NCI-H2196 treated with DMSO at 0.1 percent for 48 hours (cell line): ENCODE results near the gene SGTA.
"Not testable (repeated sequence)": the region's sequence is repeated elsewhere in the genome, so short reads cannot be mapped to it uniquely, and the experiment has no call there.

ENCODE experiments used
- DNase-seq: peaks from one replicate; lab custom pipeline; 2025; ENCODE audit not compliant: unreplicated experiment; lab: John Stamatoyannopoulos, UW

The SGTA gene

DNA sequence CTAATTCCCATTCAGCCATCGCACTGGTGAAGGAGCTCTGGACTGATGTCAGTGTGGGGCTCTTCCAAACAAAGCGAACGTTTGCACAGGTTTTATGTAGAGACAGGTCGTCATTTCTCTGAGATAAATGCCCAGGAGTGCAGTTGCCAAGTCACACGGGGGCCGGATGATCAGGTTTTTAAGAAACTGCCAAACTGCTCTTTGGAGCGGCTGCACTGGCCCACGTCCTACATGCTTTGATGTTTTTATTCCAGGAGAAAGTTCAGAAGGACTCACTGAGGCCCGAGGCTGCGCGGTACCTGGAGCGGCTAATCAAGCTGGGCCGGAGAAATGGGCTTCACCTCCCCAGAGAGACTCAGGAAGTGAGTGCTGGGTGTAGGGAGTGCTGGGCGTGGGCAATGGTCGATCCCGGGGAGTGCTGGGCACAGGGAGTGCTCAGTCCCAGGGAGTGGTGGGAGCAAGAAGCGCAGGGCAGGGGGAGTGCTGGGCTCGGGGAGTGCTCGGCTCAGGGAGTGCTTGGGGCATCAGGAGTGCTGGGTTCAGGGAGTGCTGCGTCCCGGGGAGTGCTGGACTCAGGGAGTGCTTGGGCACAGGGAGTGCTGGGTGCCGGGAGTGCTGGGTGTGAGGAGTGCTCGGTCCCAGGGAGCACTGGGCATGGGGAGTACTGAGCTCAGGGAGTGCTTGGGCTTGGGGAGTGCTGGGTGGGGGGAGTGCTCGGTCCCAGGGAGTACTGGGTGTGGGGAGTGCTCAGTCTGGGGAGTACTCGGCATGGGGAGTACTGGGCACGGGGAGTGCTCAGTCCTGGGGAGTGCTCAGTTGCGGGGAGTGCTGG is 13.0 kb upstream of the SGTA start:
- DNase-seq = no peak

DNA sequence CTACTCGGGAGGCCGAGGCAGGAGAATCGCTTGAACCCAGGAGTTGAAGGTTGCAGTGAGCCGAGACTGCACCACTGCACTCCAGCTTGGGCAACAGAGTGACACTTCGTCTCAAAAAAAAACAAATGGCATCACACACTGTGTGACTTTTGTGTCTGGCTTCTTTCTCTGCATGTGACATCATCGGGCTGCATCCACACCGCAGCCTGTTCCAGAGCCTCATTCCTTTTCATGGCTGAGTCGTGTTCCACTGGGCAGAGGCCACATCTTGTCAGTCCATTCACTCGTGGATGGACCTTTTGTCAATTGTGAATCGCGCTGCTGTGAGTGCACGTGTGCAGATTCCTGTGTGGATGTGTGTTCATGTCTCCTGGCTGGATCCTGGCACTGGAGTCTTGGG is 10.5 kb upstream of the SGTA start:
- no peak for DNase-seq

GRCh38 chr19:2793126-2793525 is 10.1 kb upstream of the SGTA start:
- no peak for DNase-seq

DNA sequence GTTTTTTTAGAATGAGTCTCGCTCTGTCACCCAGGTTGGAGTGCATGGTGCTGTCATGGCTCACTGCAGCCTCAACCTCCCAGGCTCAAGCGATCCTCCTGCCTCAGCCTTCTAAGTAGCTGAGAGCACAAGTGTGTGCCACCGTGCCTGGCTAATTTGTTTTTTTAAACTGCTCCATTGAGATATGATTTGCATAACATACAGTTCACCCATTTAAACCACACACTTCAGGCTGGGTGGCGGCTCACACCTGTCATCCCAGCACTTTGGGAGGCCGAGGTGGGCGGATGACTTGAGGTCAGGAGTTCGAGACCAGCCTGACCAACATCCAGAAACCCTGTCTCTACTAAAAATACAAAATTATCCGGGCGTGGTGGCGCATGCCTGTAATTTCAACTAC is 9.6 kb upstream of the SGTA start:
- not testable (repeated sequence) for DNase-seq

- DNase-seq = no peak
Observed at GRCh38 chr19:2791876-2792275, 8.8 kb upstream of the SGTA start.

GRCh38 chr19:2791440-2791839 is 8.4 kb upstream of the SGTA start:
- DNase-seq = no peak

GRCh38 chr19:2790557-2791271 is 7.6 kb upstream of the SGTA start:
- no peak for DNase-seq

DNA sequence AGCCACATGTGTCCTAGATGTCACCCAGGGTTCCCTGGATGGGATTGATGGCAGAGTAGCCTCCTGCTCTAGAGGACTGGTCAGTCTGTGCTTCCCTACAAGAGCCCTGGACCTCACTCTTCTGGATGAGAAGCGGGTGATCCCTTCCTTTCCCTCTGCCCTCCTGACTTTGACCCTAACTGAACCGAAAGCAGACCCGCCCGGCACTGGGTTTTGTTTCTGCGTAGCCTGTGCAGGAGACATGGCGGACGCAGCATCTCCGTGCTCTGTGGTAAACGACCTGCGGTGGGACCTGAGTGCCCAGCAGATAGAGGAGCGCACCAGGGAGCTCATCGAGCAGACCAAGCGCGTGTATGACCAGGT is 7.1 kb upstream of the SGTA start:
- no peak for DNase-seq

- DNase-seq = no peak
Observed at GRCh38 chr19:2788237-2788636, 5.2 kb upstream of the SGTA start.

DNA sequence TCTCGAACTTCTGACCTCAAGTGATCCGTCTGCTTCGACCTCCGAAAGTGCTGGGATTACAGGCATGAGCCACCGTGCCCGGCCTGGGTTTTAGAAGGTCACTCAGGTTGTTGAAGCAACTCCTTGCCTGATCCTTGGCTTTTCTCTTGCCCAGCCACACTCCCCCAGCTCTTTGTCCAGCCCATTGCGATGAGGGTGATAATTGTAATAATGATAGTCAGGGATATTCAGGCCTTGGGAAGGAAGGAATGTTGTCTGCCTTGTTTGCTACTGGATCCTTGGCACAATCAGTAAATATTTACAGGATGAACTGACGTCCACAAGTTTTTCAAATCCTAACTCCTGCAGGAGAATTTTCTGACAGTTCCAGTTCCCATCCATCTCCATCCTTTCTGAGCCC is 4.0 kb upstream of the SGTA start:
- no peak for DNase-seq

GRCh38 chr19:2785244-2785997 is 2.3 kb upstream of the SGTA start, which contains the start of gene THOP1:
Gene THOP1 (plus strand): TSS chr19:2785503. CDS start chr19:2785663, 160 bp downstream.
- peak; percentile 97 for DNase-seq

- DNase-seq = no peak
Observed at GRCh38 chr19:2783781-2784145, 690 bp upstream of the SGTA start.

DNA sequence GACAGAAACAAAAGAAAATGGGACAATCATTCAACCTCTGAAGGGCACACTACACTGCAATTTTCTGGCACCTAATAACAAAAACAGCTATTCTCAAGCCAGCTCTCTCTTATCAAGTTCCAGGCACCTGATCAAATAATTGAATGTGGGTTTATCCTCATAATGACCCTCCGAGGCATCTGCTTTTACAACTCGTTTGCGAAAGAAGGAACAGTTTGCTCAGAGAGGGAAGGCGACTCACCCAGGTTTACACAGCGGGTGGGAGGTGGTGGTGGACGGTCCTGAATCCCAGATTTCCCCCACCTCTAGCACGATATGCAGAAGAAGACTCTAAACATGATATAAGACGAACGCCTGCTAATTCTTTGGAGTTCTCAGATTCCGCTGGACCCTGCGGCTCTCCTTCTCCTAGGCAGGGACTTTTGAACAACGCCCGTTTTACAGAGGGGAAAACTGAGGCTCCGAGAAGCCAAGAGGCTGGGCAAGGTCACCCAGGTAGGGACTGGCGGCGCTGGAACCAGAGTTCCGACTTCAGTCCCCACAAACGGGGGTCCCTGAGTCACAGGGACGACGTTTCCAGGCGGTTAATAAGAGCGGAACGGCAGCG is 641 bp downstream of the SGTA start:
- no peak for DNase-seq

DNA sequence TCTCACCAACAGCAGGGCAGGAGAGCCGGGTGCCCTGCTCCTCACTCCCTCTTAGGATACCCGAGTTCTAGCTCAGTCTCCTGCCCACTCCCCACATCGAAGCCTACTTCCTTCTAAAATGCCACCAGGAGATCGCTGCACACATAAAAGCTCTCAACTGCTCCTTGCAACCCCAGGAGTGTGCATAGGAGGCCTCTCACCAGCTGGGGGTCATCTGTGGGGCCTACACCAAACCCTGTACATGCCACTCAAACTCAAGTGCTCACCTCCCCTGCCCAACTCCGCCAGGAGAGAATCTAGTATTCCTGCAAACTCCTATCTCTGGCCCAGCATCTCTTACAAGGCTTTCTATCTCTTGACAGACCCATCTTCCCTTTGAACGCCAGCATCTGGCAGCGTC is 2.8 kb downstream of the SGTA start:
- DNase-seq = no peak

- DNase-seq = no peak
Observed at GRCh38 chr19:2779121-2779740, 3.8 kb downstream of the SGTA start.

GRCh38 chr19:2777952-2778683 is 5.0 kb downstream of the SGTA start:
- DNase-seq = no peak

- DNase-seq = no peak
Observed at GRCh38 chr19:2775556-2776430, 7.3 kb downstream of the SGTA start.

DNA sequence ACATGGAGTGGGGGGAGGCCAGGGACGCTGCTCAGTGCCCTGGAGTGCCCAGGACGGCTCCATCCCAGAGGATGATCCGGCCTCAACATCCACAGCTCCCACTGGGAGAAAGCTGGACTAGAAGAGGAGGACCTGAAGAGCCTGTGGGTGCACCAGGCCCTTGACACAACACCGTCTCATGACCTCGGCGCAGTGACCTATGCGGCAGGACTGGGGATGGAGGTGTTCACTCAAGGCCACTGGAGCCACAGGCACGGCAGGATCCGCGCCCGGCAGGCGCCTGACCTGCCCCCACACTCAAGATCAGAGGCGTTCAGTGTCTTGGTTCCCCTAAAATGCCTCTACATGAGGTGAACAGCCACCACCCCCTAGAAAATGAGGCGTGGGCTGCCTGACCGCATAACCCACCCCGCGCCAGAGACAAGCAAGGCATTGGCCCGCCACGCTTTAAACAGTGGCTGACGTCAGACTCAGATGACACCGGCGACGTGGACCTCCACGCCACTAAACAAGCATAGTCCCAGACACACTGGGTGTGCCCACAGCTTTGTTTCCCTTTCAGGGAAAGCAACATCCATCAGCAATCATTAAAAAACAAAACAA is 8.0 kb downstream of the SGTA start:
- DNase-seq = no peak

DNA sequence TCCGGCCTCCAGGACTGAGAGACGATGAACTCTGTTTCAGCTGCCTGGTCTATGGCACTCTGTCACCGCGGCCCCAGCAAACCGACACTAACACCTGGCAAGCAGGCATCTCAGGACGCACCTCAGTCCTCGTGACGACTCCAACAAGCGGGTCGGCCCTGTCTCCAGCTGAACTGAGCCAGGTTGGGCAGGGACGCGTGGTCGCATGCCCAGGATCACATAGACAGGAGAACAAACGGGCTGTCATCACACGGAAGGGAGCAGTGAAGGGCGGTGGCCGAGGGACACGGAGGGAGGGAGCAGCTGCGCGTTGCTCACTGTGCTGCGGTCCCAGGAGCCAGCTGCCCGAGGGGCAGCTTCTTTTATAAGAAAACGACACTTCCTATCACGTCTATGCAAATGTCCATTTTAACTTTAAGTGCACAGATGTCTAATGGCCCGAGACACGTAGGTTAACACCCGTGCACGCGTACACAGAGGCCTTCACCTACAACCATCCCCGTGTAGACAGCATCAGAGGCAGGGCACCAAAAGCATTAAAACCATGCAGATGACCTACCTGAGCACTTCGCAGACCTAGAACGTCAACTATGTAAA is 8.9 kb downstream of the SGTA start:
- DNase-seq = no peak
